DND-41 (cell line): Measurements from ENCODE around the gene ELMOD1.
A peak's percentile ranks its signal among the peaks of the same experiment; 100 is the strongest.

Experiments
- ATAC-seq: fragments of 200-7000 bp; cut with Tn5 transposase; 3 replicates; pipeline ENCODE4 v1.9.1; 2021; ENCODE audit warnings: low read depth; ENCODE audit not compliant: insufficient read depth
- DNase-seq: peaks from one replicate; pipeline ENCODE4 v3.0.0-alpha.2; 2020
- H2AFZ ChIP-seq: 2 replicates; pipeline ENCODE4 v1.6.0; 2012; ENCODE audit warnings: low read depth, low read length
- H3K27ac ChIP-seq: 2 replicates; pipeline ENCODE4 v1.5.1; 2012; ENCODE audit warnings: low read length, inconsistent platforms
- H3K27me3 ChIP-seq: fragments of 200-600 bp; sonication (generic); 2 replicates; pipeline ENCODE4 v1.6.0; 2012; ENCODE audit warnings: low read length, mild to moderate bottlenecking, inconsistent platforms; ENCODE audit not compliant: insufficient read depth, poor library complexity
- H3K36me3 ChIP-seq: 2 replicates; pipeline ENCODE4 v1.5.1; 2012; ENCODE audit warnings: low read length, inconsistent platforms; ENCODE audit not compliant: insufficient read depth
- H3K4me1 ChIP-seq: 2 replicates; pipeline ENCODE4 v1.5.1; 2012; ENCODE audit warnings: mild to moderate bottlenecking, low read length; ENCODE audit not compliant: insufficient read depth
- H3K4me2 ChIP-seq: 2 replicates; pipeline ENCODE4 v1.6.0; 2012; ENCODE audit warnings: mild to moderate bottlenecking, moderate library complexity, low read length, inconsistent platforms; ENCODE audit not compliant: insufficient read depth
- H3K4me3 ChIP-seq, 2 experiments: fragments of 200-600 bp in 1 of 2; shearing (Covaris generic) in 1 of 2; 2 replicates each; pipeline ENCODE4 v1.5.1; 2012 to 2016; ENCODE audit warnings: inconsistent platforms in 2 of 2, low read length in 2 of 2, mild to moderate bottlenecking in 2 of 2, low read depth in 1 of 2, moderate library complexity in 1 of 2
- H3K79me2 ChIP-seq: 2 replicates; pipeline ENCODE4 v1.6.0; 2012; ENCODE audit warnings: low read length, inconsistent platforms; ENCODE audit not compliant: insufficient read depth
- H3K9ac ChIP-seq: 2 replicates; pipeline ENCODE4 v1.6.0; 2012; ENCODE audit warnings: low read depth, mild to moderate bottlenecking, inconsistent platforms, low read length, moderate library complexity
- H3K9me3 ChIP-seq: 2 replicates; pipeline ENCODE4 v1.5.1; 2012; ENCODE audit warnings: low read length, moderate library complexity, mild to moderate bottlenecking, inconsistent platforms; ENCODE audit not compliant: insufficient read depth, severe bottlenecking
- H4K20me1 ChIP-seq: 2 replicates; pipeline ENCODE4 v1.6.0; 2012; ENCODE audit warnings: low read length; ENCODE audit not compliant: insufficient read depth
- CTCF ChIP-seq: IDR thresholded peaks from 2 replicates; pipeline ENCODE4 v1.5.1; 2012; ENCODE audit warnings: borderline replicate concordance, low read length, moderate library complexity, mild to moderate bottlenecking; ENCODE audit not compliant: poor library complexity, severe bottlenecking; ENCODE audit errors: extremely low read depth
- EZH2 ChIP-seq: IDR thresholded peaks from 3 replicates; pipeline ENCODE4 v1.6.1; 2012; ENCODE audit warnings: borderline replicate concordance, low read depth, mild to moderate bottlenecking, moderate library complexity, low read length, inconsistent platforms; ENCODE audit not compliant: severe bottlenecking

Gene ELMOD1

GRCh38 chr11:107561688-107562087, 29.3 kb upstream of the ELMOD1 start:
- TF ChIP-seq EZH2, result no peak
- TF ChIP-seq CTCF, result no peak
- Histone ChIP-seq H3K9me3 (no peaks in the 10 kb centered on the region), H3K79me2 (peaks cover 41% of the 10 kb centered on the region), H3K36me3 (peaks cover 19% of the 10 kb centered on the region), H3K4me3 (no peak overlapping the region), H3K4me2 (peak overlapping the region; percentile 8; the same call in 1 of the 2 replicates), H3K27ac (no peak overlapping the region), H2AFZ (no peak overlapping the region), H4K20me1 (no peaks in the 10 kb centered on the region), H3K9ac (no peak overlapping the region), H3K27me3 (no peaks in the 10 kb centered on the region), H3K4me1 (peaks cover 35% of the 10 kb centered on the region)
- DNase-seq (no peak), ATAC-seq (no peak)

- Histone ChIP-seq H3K27me3 (no peaks in the 10 kb centered on the region), H2AFZ (no peak overlapping the region), H3K36me3 (peaks cover 19% of the 10 kb centered on the region), H3K79me2 (peaks cover 41% of the 10 kb centered on the region), H4K20me1 (no peaks in the 10 kb centered on the region), H3K9ac (no peak overlapping the region), H3K9me3 (no peaks in the 10 kb centered on the region), H3K4me3 (no peak overlapping the region), H3K4me1 (peaks cover 38% of the 10 kb centered on the region), H3K4me2 (peak overlapping the region; percentile 95; the same call in 1 of the 2 replicates), H3K27ac (no peak overlapping the region)
- DNase-seq (no peak), ATAC-seq (no peak)
- TF ChIP-seq CTCF (no peak), EZH2 (no peak)
Measured at GRCh38 chr11:107562647-107563208, 28.2 kb upstream of the ELMOD1 start.

DNA sequence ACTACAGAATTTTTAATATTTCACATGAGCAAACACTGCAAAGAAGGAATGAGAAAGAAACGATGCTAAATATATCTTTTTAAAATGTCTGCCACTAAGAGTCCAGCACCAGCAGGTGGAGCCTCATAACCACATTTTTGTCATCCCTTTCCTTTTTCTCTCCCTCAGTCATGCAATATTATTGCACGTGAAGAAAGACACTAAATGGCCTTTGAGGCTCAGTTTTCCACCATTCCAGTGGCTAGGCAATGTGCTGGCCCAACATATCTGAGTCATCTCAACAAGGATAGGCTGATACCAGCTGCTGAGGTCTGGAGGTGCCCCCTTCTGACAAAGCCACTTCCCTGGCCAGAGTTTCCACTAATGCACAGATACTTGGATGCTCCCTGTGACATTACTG, 27.2 kb upstream of the ELMOD1 start:
- DNase-seq (peak; percentile 44), ATAC-seq (peak; percentile 34; the same call in 2 of the 3 replicates)
- no peaks in the 10 kb centered on the region for H4K20me1 ChIP-seq
- H3K4me1 ChIP-seq, result peaks cover 38% of the 10 kb centered on the region
- H3K9ac ChIP-seq, result 0 out of 2 replicates have a peak overlapping the region, but pooled peaks have one; percentile 6
- H3K9me3 ChIP-seq, result no peaks in the 10 kb centered on the region
- no peaks in the 10 kb centered on the region for H3K27me3 ChIP-seq
- H3K4me3 ChIP-seq, result peak overlapping the region in 1 of 2 experiments; percentile 94; a peak in 1 of 4 replicates
- peak overlapping the region; percentile 23; the same call in 1 of the 2 replicates for H2AFZ ChIP-seq
- TF ChIP-seq CTCF, result peak; percentile 75
- TF ChIP-seq EZH2, result no peak
- peaks cover 40% of the 10 kb centered on the region for H3K79me2 ChIP-seq
- peaks cover 14% of the 10 kb centered on the region for H3K36me3 ChIP-seq
- H3K4me2 ChIP-seq, result peak overlapping the region; percentile 95
- H3K27ac ChIP-seq, result no peak overlapping the region

DNA sequence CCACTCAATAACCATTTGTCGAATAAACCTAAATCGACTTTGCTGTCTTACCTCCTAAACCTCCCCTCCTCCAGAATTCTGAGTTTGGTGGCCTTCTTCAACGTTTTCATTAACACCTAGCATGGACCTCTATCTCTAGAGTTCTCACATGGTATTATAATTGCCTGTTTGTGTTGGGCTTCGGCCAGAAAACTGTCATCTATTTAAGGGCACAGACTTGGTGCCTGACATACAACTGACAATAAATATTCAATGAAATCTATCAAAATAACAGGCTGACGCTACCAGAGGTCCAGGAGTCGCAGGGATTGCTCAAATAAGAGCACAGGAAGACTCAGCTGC, 26.1 kb upstream of the ELMOD1 start:
- H3K9me3 ChIP-seq, result no peaks in the 10 kb centered on the region
- no peaks in the 10 kb centered on the region for H4K20me1 ChIP-seq
- H3K27ac ChIP-seq, result peak overlapping the region; percentile 83
- H3K4me3 ChIP-seq, result peak overlapping the region; percentile 58 to 94
- no peak for ATAC-seq
- no peak for DNase-seq
- peak overlapping the region; percentile 64 for H3K9ac ChIP-seq
- H3K27me3 ChIP-seq, result no peaks in the 10 kb centered on the region
- H3K4me2 ChIP-seq, result peak overlapping the region; percentile 95
- peaks cover 40% of the 10 kb centered on the region for H3K79me2 ChIP-seq
- H2AFZ ChIP-seq, result peak overlapping the region; percentile 85
- H3K36me3 ChIP-seq, result peaks cover 3% of the 10 kb centered on the region; the same call in 1 of the 2 replicates
- TF ChIP-seq CTCF (no peak), EZH2 (no peak)
- H3K4me1 ChIP-seq, result peaks cover 38% of the 10 kb centered on the region
